OCI-LY7 (cell line): ENCODE results near the gene NDUFV1.

Experiments
- CTCF ChIP-seq: fragments of 200-600 bp; sonication (generic); conservative IDR thresholded peaks from 2 replicates; pipeline ENCODE4 v1.5.1; 2014; ENCODE audit warnings: mild to moderate bottlenecking, antibody characterized with exemption, low read length, moderate library complexity, mixed read lengths
- EZH2phosphoT487 ChIP-seq: fragments of 200-600 bp; sonication (generic); IDR thresholded peaks from 2 replicates; pipeline ENCODE4 v1.6.1; 2018; ENCODE audit warnings: low read depth, borderline replicate concordance, mild to moderate bottlenecking, mixed run types, antibody characterized with exemption, low read length, moderate library complexity, mixed read lengths

GRCh38 chr11:67584881-67585873 is 21.6 kb upstream of the NDUFV1 start:
- 0 out of 2 replicates have a peak, but pooled peaks have one; percentile 13 for TF ChIP-seq CTCF
- no peak for TF ChIP-seq EZH2phosphoT487
